HepG2 (cell line): ENCODE data around the gene TMEM121. TPM values are rescaled to one million over a fixed set of nuclear protein-coding genes. Genes with fewer than 3 reads are reported as not detected.

Source experiments
- BCL6 ChIP-seq: IDR thresholded peaks from 2 replicates; pipeline ENCODE4 v1.6.1; 2016; ENCODE audit warnings: missing genetic modification reagents, missing compliant biosample characterization
- CEBPG ChIP-seq: IDR thresholded peaks from 2 replicates; pipeline ENCODE4 v1.6.1; 2016
- HHEX ChIP-seq: IDR thresholded peaks from 2 replicates; pipeline ENCODE4 v1.6.1; 2016; ENCODE audit warnings: control low read depth
- KLF11 ChIP-seq: IDR thresholded peaks from 2 replicates; pipeline ENCODE4 v1.6.1; 2016; ENCODE audit warnings: missing compliant biosample characterization
- PPARG ChIP-seq: conservative IDR thresholded peaks from 2 replicates; pipeline ENCODE4 v1.6.1; 2016; ENCODE audit warnings: missing biosample characterization, missing genetic modification reagents
- RFXAP ChIP-seq: sonication (generic); formaldehyde crosslinking; IDR thresholded peaks from 2 replicates; pipeline ENCODE4 v1.4.0; 2020; ENCODE audit warnings: missing genetic modification reagents, borderline replicate concordance
- SIX4 ChIP-seq: sonication (generic); formaldehyde crosslinking; IDR thresholded peaks from 2 replicates; pipeline ENCODE4 v1.4.0; 2020; ENCODE audit warnings: missing genetic modification reagents
- SP4 ChIP-seq: sonication (generic); formaldehyde crosslinking; IDR thresholded peaks from 2 replicates; pipeline ENCODE4 v1.8.1; 2023; ENCODE audit warnings: mild to moderate bottlenecking, missing genetic modification reagents
- SRF ChIP-seq: IDR thresholded peaks from 2 replicates; pipeline ENCODE4 v1.6.1; 2011; ENCODE audit warnings: mild to moderate bottlenecking, low read depth, low read length, moderate library complexity
- TAF1 ChIP-seq: sonication (generic); formaldehyde crosslinking; IDR thresholded peaks from 2 replicates; pipeline ENCODE4 v1.4.0; 2020; ENCODE audit warnings: missing genetic modification reagents
- TOE1 ChIP-seq: sonication (generic); formaldehyde crosslinking; IDR thresholded peaks from 2 replicates; pipeline ENCODE4 v1.4.0; 2020; ENCODE audit warnings: mild to moderate bottlenecking, missing genetic modification reagents
- YEATS2 ChIP-seq: sonication (generic); formaldehyde crosslinking; IDR thresholded peaks from 2 replicates; pipeline ENCODE4 v1.4.0; 2020; ENCODE audit warnings: missing genetic modification reagents, borderline replicate concordance
- ZNF619 ChIP-seq: sonication (generic); formaldehyde crosslinking; IDR thresholded peaks from 2 replicates; pipeline ENCODE4 v1.4.0; 2020; ENCODE audit warnings: mild to moderate bottlenecking, missing genetic modification reagents
- polyA plus RNA-seq, 8 experiments: library from polyadenylated mRNA; depleted of rRNA in 3 of 8; stranded (reverse) in 7 of 8; unstranded in 1 of 8; fragments of >200 nt; fragmentation: Illumina TruSeq in 4 of 8; extraction: Trizol in 4 of 8; gene quantifications; 2 replicates each; pipeline versions ENCODE4 v1.2.1 to v1.2.3, GENCODE V29; 2011 to 2016; ENCODE audit warnings: low read depth in 4 of 8, missing spikeins in 1 of 8, mixed read lengths in 1 of 8; ENCODE audit not compliant: insufficient read depth in 1 of 8
- total RNA-seq, 5 experiments: library from RNA; depleted of rRNA; stranded (reverse); fragments of >200 nt; fragmentation: Illumina TruSeq; extraction: Trizol; gene quantifications; 2 replicates each; pipeline ENCODE4 v1.2.3, GENCODE V29; 2016; ENCODE audit warnings: low read depth in 1 of 5
- TF ChIP-seq, protein P1 (sequence below): IDR thresholded peaks from 2 replicates; pipeline ENCODE4 v1.4.0; 2020; ENCODE audit warnings: mild to moderate bottlenecking, missing genetic modification reagents
- TF ChIP-seq, protein P2 (sequence below): sonication (generic); formaldehyde crosslinking; IDR thresholded peaks from 2 replicates; pipeline ENCODE4 v1.9.0; 2021; ENCODE audit warnings: missing genetic modification reagents, mild to moderate bottlenecking, borderline replicate concordance
- TF ChIP-seq, protein P3 (sequence below): sonication (generic); formaldehyde crosslinking; IDR thresholded peaks from 2 replicates; pipeline ENCODE4 v1.4.0; 2020; ENCODE audit warnings: missing genetic modification reagents
- TF ChIP-seq, protein P4 (sequence below): sonication (generic); formaldehyde crosslinking; IDR thresholded peaks from 2 replicates; pipeline ENCODE4 v1.5.0; 2020; ENCODE audit warnings: missing genetic modification reagents, mild to moderate bottlenecking, borderline replicate concordance
- TF ChIP-seq, protein P5 (sequence below): sonication (generic); formaldehyde crosslinking; IDR thresholded peaks from 2 replicates; pipeline ENCODE4 v1.4.0; 2020; ENCODE audit warnings: low read depth, mild to moderate bottlenecking, missing genetic modification reagents
- TF ChIP-seq, protein P6 (sequence below): sonication (generic); formaldehyde crosslinking; conservative IDR thresholded peaks from 2 replicates; pipeline ENCODE4 v1.5.0; 2020; ENCODE audit warnings: missing genetic modification reagents

Gene TMEM121
- total and polyA plus RNA-seq, 2 of the 13 experiments (the other 11 are each of a cell fraction or from before 2014, with no cell fraction given) = 6.6 to 19.0 TPM

DNA sequence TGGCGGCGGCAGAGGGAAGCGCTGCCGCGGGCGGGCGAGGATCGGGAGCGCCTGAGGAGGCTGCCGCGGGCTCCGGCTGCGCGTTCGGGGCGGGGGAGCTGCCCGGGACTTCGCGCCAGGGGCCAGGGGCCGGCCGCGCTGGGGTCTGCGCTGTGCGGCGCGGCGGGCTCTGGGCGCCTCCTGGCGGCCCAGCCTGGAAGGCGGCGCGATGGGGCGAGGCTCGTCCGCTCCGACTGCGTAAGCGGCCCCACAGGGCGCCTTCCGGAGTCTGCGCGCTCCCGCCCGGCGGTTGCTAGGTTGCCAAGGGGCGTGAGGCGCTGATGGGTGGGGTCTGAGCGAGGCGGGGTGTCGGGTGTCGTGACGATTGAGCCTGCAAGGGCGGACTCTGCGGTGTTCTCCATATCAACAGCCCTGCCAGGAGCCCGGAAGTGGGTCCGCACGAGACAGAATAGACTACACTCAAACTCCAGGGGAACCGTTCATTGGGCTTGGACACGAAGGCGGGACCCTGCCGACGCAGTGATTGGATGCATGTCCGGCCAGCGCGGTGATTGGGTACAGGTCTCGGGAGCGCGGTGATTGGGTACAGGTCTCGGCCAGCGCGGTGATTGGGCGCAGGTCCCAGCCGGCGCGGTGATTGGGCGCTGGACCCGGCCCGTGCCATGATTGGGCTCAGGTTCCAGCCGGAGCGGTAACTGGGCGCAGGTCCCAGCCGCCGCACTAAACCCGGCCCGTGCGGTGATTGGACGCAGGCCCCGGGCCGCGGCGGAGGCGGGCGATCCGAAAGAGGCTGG, 35.6 kb upstream of the TMEM121 start, which contains the start of gene TEDC1 (continued):
- TF ChIP-seq, protein P1, sequence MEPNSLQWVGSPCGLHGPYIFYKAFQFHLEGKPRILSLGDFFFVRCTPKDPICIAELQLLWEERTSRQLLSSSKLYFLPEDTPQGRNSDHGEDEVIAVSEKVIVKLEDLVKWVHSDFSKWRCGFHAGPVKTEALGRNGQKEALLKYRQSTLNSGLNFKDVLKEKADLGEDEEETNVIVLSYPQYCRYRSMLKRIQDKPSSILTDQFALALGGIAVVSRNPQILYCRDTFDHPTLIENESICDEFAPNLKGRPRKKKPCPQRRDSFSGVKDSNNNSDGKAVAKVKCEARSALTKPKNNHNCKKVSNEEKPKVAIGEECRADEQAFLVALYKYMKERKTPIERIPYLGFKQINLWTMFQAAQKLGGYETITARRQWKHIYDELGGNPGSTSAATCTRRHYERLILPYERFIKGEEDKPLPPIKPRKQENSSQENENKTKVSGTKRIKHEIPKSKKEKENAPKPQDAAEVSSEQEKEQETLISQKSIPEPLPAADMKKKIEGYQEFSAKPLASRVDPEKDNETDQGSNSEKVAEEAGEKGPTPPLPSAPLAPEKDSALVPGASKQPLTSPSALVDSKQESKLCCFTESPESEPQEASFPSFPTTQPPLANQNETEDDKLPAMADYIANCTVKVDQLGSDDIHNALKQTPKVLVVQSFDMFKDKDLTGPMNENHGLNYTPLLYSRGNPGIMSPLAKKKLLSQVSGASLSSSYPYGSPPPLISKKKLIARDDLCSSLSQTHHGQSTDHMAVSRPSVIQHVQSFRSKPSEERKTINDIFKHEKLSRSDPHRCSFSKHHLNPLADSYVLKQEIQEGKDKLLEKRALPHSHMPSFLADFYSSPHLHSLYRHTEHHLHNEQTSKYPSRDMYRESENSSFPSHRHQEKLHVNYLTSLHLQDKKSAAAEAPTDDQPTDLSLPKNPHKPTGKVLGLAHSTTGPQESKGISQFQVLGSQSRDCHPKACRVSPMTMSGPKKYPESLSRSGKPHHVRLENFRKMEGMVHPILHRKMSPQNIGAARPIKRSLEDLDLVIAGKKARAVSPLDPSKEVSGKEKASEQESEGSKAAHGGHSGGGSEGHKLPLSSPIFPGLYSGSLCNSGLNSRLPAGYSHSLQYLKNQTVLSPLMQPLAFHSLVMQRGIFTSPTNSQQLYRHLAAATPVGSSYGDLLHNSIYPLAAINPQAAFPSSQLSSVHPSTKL (CRISPR knock-in tag) = 0 out of 2 replicates have a peak, but pooled peaks have one; percentile 49
- TF ChIP-seq ZNF619 (CRISPR knock-in tag) (no peak; the same call in 1 of the 2 replicates), TAF1 (CRISPR knock-in tag) (peak; percentile 70; the same call in 1 of the 2 replicates), SIX4 (peak; percentile 85; the same call in 1 of the 2 replicates), CEBPG (CRISPR knock-in tag) (peak; percentile 46), YEATS2 (CRISPR knock-in tag) (peak; percentile 80), TOE1 (CRISPR knock-in tag) (peak; percentile 27; the same call in 1 of the 2 replicates), SRF (0 out of 2 replicates have a peak, but pooled peaks have one; percentile 33), KLF11 (CRISPR knock-in tag) (peak; percentile 65), SP4 (peak; percentile 89), PPARG (CRISPR knock-in tag) (peak; percentile 14), RFXAP (CRISPR knock-in tag) (peak; percentile 97), HHEX (CRISPR knock-in tag) (peak; percentile 19; the same call in 1 of the 2 replicates), BCL6 (CRISPR knock-in tag) (0 out of 2 replicates have a peak, but pooled peaks have one; percentile 15)
- TF ChIP-seq, protein P2, sequence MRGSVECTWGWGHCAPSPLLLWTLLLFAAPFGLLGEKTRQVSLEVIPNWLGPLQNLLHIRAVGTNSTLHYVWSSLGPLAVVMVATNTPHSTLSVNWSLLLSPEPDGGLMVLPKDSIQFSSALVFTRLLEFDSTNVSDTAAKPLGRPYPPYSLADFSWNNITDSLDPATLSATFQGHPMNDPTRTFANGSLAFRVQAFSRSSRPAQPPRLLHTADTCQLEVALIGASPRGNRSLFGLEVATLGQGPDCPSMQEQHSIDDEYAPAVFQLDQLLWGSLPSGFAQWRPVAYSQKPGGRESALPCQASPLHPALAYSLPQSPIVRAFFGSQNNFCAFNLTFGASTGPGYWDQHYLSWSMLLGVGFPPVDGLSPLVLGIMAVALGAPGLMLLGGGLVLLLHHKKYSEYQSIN = no peak
- TF ChIP-seq, protein P3, sequence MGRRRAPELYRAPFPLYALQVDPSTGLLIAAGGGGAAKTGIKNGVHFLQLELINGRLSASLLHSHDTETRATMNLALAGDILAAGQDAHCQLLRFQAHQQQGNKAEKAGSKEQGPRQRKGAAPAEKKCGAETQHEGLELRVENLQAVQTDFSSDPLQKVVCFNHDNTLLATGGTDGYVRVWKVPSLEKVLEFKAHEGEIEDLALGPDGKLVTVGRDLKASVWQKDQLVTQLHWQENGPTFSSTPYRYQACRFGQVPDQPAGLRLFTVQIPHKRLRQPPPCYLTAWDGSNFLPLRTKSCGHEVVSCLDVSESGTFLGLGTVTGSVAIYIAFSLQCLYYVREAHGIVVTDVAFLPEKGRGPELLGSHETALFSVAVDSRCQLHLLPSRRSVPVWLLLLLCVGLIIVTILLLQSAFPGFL (CRISPR knock-in tag) = no peak
- TF ChIP-seq, protein P4, sequence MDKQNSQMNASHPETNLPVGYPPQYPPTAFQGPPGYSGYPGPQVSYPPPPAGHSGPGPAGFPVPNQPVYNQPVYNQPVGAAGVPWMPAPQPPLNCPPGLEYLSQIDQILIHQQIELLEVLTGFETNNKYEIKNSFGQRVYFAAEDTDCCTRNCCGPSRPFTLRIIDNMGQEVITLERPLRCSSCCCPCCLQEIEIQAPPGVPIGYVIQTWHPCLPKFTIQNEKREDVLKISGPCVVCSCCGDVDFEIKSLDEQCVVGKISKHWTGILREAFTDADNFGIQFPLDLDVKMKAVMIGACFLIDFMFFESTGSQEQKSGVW = no peak
- TF ChIP-seq, protein P5, sequence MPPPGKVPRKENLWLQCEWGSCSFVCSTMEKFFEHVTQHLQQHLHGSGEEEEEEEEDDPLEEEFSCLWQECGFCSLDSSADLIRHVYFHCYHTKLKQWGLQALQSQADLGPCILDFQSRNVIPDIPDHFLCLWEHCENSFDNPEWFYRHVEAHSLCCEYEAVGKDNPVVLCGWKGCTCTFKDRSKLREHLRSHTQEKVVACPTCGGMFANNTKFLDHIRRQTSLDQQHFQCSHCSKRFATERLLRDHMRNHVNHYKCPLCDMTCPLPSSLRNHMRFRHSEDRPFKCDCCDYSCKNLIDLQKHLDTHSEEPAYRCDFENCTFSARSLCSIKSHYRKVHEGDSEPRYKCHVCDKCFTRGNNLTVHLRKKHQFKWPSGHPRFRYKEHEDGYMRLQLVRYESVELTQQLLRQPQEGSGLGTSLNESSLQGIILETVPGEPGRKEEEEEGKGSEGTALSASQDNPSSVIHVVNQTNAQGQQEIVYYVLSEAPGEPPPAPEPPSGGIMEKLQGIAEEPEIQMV (CRISPR knock-in tag) = 0 out of 2 replicates have a peak, but pooled peaks have one; percentile 27
- TF ChIP-seq, protein P6, sequence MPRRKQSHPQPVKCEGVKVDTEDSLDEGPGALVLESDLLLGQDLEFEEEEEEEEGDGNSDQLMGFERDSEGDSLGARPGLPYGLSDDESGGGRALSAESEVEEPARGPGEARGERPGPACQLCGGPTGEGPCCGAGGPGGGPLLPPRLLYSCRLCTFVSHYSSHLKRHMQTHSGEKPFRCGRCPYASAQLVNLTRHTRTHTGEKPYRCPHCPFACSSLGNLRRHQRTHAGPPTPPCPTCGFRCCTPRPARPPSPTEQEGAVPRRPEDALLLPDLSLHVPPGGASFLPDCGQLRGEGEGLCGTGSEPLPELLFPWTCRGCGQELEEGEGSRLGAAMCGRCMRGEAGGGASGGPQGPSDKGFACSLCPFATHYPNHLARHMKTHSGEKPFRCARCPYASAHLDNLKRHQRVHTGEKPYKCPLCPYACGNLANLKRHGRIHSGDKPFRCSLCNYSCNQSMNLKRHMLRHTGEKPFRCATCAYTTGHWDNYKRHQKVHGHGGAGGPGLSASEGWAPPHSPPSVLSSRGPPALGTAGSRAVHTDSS (CRISPR knock-in tag) = 0 out of 2 replicates have a peak, but pooled peaks have one; percentile 42
